NCI-H82 (cell line): ENCODE data around the gene INKA2.

Experiments
- DNase-seq: peaks from one replicate; lab custom pipeline; 2025; lab: John Stamatoyannopoulos, UW

INKA2 gene

DNA sequence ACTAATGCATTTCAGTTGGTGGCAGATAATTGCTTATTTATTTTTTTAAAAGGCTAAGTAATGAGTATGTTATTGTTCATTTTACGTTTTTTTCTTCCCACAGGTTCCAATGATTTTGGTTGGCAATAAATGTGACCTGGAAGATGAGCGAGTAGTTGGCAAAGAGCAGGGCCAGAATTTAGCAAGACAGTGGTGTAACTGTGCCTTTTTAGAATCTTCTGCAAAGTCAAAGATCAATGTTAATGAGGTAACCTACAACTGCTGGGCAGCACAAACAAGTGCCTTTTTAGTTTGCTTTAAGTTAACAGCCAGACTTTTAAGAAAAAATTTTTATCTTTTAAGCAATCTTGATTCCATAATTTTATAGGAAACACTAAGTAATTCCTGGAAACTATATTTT lies 35.0 kb downstream of the INKA2 start:
- no peak for DNase-seq

- no peak for DNase-seq
Measured at GRCh38 chr1:111702504-111703050, 36.6 kb downstream of the INKA2 start.

- no peak for DNase-seq
Measured at GRCh38 chr1:111699268-111699667, 39.9 kb downstream of the INKA2 start.

DNA sequence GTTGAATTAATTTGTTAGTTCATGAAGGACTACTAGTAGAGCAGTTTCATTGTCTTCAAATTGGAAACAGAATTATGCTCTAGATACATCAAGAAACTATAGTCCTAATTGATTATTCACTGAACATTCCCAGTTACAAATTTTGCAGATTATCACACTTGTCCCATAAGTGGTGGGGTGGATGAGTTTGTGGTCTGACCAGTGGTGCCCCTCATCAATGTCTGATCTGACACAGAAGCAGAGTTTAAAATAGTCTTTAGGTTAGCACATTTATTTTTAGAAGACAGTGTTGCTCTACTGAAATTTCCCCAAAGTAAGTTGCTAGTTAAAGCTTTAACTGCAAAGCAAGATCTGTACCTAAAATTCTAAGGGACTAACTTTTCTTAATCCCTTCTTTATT lies 42.9 kb downstream of the INKA2 start:
- no peak for DNase-seq

DNA sequence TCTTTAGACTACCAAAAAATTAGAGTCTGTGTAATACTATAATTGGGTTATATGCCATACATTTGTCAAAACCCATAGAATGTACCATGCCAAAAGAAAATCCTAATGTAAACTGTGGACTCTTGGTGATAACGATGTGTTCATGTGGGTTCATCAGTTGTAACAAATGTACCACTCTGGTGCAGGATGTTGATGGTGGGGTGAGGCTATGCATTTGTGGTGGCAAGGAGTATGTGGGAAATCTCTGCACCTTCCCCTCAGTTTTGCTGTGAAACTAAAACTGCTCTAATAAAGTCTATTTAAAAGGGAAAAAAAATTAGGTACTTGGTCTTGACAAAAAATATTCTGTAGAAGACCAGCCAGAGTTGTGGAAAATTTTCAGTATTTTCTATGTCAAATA lies 43.4 kb downstream of the INKA2 start:
- no peak for DNase-seq

- no peak for DNase-seq
Measured at GRCh38 chr1:111691886-111692285, 47.3 kb downstream of the INKA2 start.

DNA sequence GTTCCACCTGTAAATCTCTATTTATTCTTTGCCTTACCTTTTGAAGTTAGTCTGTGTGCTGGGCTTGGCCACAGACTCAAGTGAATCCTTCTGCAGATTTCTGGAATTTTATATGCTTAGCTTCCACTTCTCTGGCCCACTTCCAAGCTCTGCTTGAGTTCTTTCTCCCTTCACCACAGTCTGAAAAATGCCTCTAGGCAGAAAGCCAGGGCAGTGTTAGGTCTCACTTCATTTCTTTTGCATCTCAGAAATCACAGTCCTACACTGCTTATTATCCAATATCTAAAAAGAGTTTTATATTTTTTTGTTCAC lies 48.9 kb downstream of the INKA2 start:
- no peak for DNase-seq
